ENCODE measurements around the gene EXT2.

- TF ChIP-seq ZFY (CRISPR knock-in tag; IDR thresholded peaks at IDR 0.05) (no peak), HDAC6 (IDR thresholded peaks at IDR 0.05; ENCODE audit: low read depth, low read length) (no peak), EZH2 (conservative IDR thresholded peaks at IDR 0.05; ENCODE audit: low read depth, low read length) (no peak), CTCF (CRISPR knock-in tag; IDR thresholded peaks at IDR 0.05) (no peak), ZFP36 (IDR thresholded peaks at IDR 0.05; ENCODE audit: borderline replicate concordance, low read depth, low read length, partially characterized antibody) (no peak), ARID2 (CRISPR knock-in tag; IDR thresholded peaks at IDR 0.05; ENCODE audit: borderline replicate concordance) (no peak), TAF15 (IDR thresholded peaks at IDR 0.05; ENCODE audit: low read depth, low read length, poor library complexity, severe bottlenecking) (no peak)
Measured at GRCh38 chr11:44112091-44112821, 16.8 kb downstream of the EXT2 start.
